Thyroid gland (tissue), 4 donors: ENCODE data around the gene OR1F1. TPM values are rescaled to one million over a fixed set of nuclear protein-coding genes. Genes with fewer than 3 reads are reported as not detected.
"Not testable (repeated sequence)": the region's sequence is repeated elsewhere in the genome, so short reads cannot be mapped to it uniquely, and the experiment has no call there.

Experiments
- DNase-seq, 2 donors: peaks; one replicate each; pipeline ENCODE4 v3.0.0-alpha.2; 2019
- H3K27ac ChIP-seq, 3 donors: fragments of 200-600 bp; sonication (generic); 1 replicate in 2 of 3; 2 replicates in 1 of 3; pipeline ENCODE4 v1.5.1; 2016 to 2019; ENCODE audit warnings: mild to moderate bottlenecking in 1 of 3, moderate library complexity in 1 of 3
- H3K27me3 ChIP-seq: fragments of 200-600 bp; sonication (generic); one replicate; pipeline ENCODE4 v1.5.1; 2019
- H3K36me3 ChIP-seq, 2 donors: fragments of 200-600 bp; sonication (generic); one replicate each; pipeline ENCODE4 v1.5.1; 2016 to 2019
- H3K4me1 ChIP-seq, 2 donors: fragments of 200-600 bp; sonication (generic); one replicate each; pipeline ENCODE4 v1.5.1; 2017 to 2019
- H3K4me3 ChIP-seq, 3 donors: fragments of 200-600 bp; sonication (generic); replicated peaks in 1 of 3; 1 replicate in 2 of 3; 2 replicates in 1 of 3; pipeline ENCODE4 v1.5.1; 2016; ENCODE audit warnings: mild to moderate bottlenecking in 1 of 3
- H3K9me3 ChIP-seq: fragments of 200-600 bp; sonication (generic); one replicate; pipeline ENCODE4 v1.5.1; 2017
- POLR2A ChIP-seq, 2 donors: fragments of 450-650 bp; IDR thresholded peaks; one replicate each; pipeline ENCODE4 v1.6.1; 2017; ENCODE audit warnings: antibody characterized with exemption in 2 of 2, mild to moderate bottlenecking in 2 of 2, moderate library complexity in 1 of 2
- WGBS, 2 donors: methylation state at CpG; one replicate each; pipeline ENCODE4 v1.1.5; 2017; 5-methylcytosine and 5-hydroxymethylcytosine counted together
- intact Hi-C: fragments of 100-400 bp; cut with DNase I; formaldehyde crosslinking; loops from one replicate; pipeline ENCODE4 v1.15.1; 2023
- total RNA-seq, 4 donors: library from RNA; depleted of rRNA; stranded (reverse); fragments of >200 nt; gene quantifications; one replicate each; pipeline ENCODE4 v1.2.3, GENCODE V29; 2016
- TF ChIP-seq, protein P1 (sequence below), 6 experiments: fragments of 200-600 bp in 3 of 6; fragments of 450-650 bp in 3 of 6; sonication (generic) in 3 of 6; IDR thresholded peaks; one replicate each; pipeline ENCODE4 v1.5.1; 2016 to 2019; ENCODE audit warnings: antibody characterized with exemption in 6 of 6, mild to moderate bottlenecking in 2 of 6, inconsistent platforms in 1 of 6, moderate library complexity in 1 of 6

Gene OR1F1
- total RNA-seq, 4 donors from 2014 or later: not detected

DNA sequence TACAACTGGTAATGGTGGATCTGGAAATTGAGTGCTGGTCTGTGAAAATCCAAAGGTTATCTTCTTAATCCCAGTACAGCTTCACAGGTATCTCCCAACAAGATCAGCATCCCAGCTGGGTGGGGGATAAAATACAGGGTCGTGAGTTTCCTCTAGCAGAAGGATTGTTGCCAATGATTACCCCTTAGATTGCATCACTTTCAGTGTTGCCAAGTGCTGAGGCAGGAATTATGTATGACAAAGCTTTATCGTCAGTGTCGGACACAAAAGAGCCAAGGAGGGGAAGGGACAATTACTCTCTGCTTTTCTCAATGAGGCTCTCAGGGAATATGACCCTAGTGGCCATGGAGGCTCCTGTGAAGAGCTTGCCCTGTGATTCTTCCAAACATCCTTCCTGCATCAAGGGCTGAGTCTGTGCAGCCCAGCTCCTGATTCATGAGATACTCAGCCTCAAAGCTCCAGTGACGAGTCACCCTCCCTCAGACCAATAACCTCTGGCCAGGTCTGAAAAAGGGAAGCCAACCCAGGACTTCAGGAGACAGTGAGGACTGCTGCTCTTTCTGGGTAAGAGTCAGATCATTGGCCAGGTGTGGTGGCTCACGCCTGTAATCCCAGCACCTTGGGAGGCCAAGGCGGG lies 15.0 kb downstream of the OR1F1 start:
- WGBS, 2 donors: 66 to 74% methylated on average over 6 of the region's 6 CpGs
- Histone ChIP-seq H3K4me3 (no peak overlapping the region), H3K4me1 (no peaks in the 10 kb centered on the region), H3K27me3 (no peaks in the 10 kb centered on the region), H3K27ac (no peak overlapping the region), H3K9me3 (no peaks in the 10 kb centered on the region), H3K36me3 (no peaks in the 10 kb centered on the region)
- no peak for DNase-seq
- TF ChIP-seq, protein P1, sequence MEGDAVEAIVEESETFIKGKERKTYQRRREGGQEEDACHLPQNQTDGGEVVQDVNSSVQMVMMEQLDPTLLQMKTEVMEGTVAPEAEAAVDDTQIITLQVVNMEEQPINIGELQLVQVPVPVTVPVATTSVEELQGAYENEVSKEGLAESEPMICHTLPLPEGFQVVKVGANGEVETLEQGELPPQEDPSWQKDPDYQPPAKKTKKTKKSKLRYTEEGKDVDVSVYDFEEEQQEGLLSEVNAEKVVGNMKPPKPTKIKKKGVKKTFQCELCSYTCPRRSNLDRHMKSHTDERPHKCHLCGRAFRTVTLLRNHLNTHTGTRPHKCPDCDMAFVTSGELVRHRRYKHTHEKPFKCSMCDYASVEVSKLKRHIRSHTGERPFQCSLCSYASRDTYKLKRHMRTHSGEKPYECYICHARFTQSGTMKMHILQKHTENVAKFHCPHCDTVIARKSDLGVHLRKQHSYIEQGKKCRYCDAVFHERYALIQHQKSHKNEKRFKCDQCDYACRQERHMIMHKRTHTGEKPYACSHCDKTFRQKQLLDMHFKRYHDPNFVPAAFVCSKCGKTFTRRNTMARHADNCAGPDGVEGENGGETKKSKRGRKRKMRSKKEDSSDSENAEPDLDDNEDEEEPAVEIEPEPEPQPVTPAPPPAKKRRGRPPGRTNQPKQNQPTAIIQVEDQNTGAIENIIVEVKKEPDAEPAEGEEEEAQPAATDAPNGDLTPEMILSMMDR (IDR thresholded peaks at IDR 0.05): no peak
- no peak for TF ChIP-seq POLR2A (IDR thresholded peaks at IDR 0.05)
- intact Hi-C loops: no loop called here

DNA sequence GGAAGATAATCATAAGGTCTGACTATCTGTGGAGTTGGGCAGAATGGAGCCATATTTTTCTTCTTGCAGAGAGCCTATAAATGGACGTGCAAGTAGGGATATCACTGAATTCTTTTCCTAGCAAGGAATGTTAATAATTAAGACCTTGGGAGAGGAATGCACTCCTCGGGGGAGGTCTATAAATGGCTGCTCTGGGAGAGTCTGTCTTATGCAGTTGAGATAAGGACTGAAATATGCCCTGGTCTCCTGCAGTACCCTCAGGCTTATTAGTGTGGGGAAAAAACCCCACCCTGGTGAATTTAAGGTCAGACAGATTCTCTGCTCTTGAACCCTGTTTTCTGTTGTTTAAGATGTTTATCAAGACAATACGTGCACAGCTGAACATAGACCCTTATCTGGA lies 17.9 kb downstream of the OR1F1 start:
- WGBS, 2 donors: 57 to 60% methylated on average over 3 of the region's 3 CpGs
- DNase-seq, H3K4me1 ChIP-seq, H3K27ac ChIP-seq, H3K36me3 ChIP-seq, intact Hi-C loops, H3K27me3 ChIP-seq, H3K9me3 ChIP-seq, H3K4me3 ChIP-seq: not testable (repeated sequence)

DNA sequence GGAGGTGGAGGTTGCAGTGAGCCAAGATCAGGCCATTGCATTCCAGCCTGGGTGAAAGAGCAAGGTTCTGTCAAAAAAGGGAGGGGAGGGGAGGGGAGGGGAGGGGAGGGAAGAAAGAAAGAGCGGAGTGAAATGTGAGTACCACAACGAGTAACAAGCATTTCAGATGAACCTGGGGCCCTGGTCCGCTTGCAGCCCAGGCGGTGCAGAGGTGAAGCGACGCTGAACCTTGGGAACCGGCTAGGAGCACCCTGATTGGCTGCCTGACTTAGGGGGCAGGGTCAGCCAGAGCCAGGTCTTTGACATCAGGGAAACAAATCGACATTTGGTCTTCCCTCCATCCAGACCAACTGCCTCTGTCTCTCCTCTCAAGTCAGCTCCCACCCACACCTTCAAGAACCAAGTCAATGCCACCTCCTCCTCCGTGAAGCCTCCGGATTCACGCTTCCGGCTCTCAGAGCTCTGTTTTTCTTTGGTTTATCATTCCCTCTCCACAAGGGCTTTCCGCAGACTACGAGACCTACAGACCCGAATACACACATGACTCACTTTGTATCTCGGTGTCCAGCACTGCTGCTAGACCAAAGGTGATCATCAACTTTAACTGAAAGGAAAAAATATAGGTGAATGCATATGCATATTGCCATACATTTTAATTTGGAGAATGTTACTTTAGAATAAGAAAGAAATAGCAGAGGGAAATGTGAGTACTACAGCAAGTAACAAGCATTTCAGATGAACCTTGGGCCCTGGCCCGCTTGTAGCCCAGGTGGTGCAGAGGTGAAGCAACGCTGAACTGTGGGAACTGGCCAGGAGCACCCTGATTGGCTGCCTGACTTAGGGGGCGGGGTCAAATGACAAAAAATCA lies 19.3 kb downstream of the OR1F1 start:
- TF ChIP-seq, protein P1 (IDR thresholded peaks at IDR 0.05): no peak
- TF ChIP-seq POLR2A (IDR thresholded peaks at IDR 0.05): no peak
- Histone ChIP-seq H3K4me1 (no peaks in the 10 kb centered on the region), H3K36me3 (no peaks in the 10 kb centered on the region), H3K4me3 (no peak overlapping the region), H3K27ac (no peak overlapping the region), H3K9me3 (no peaks in the 10 kb centered on the region), H3K27me3 (no peaks in the 10 kb centered on the region)
- DNase-seq: no peak
- 66 to 70% methylated on average over 19 of the region's 19 CpGs for WGBS, 2 donors
- intact Hi-C loops: no loop called here

DNA sequence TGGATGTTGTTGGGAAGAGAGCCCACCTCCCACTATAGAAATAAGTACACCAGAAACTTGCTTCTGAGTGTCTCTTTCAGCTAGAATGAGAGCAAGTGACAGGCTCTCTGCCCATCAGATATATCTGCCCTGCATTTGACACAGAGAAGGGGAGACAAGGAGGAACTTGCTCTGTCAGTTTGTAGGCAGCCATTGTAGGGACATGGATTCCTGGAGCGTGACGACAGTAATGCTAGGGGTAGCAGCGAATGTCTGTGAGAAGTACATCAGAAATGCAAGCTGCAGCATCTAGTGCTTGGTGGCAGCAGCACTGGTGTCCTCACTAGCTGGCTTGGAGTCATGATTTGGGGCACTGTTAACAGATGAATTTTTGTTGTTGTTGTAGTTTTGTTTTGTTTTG lies 24.0 kb downstream of the OR1F1 start:
- 89 to 93% methylated on average over 3 of the region's 3 CpGs for WGBS, 2 donors
- intact Hi-C loops: no loop called here
- no peak overlapping the region for H3K27ac ChIP-seq
- no peaks in the 10 kb centered on the region for H3K27me3 ChIP-seq
- H3K4me3 ChIP-seq: no peak overlapping the region
- H3K4me1 ChIP-seq: no peaks in the 10 kb centered on the region
- H3K36me3 ChIP-seq: no peaks in the 10 kb centered on the region
- no peaks in the 10 kb centered on the region for H3K9me3 ChIP-seq
- no peak for DNase-seq
- no peak for TF ChIP-seq POLR2A (IDR thresholded peaks at IDR 0.05)
- TF ChIP-seq, protein P1 (IDR thresholded peaks at IDR 0.05): no peak

DNA sequence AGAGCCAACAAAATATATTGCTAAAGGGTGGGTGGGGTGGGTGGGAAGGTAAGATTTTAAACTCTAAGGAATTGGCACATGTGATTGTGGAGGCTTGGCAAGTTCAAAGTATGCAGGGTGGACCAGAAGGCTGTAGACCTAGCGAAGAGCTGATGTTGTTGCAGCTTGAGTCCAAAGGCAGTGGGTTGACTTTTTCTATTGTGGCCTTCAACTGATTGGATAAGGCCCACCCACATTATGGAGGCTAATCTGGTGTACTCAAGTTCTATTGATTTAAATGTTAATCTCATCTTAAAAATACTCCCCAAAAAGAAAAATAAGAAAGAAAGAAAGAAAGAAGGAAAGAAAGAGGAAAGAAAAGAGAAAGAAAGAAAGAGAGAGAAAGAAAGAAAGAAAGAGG lies 24.6 kb downstream of the OR1F1 start:
- H3K27ac ChIP-seq: no peak overlapping the region
- 55 to 64% methylated on average over 1 of the region's 1 CpG for WGBS, 2 donors
- H3K9me3 ChIP-seq: no peaks in the 10 kb centered on the region
- no peaks in the 10 kb centered on the region for H3K36me3 ChIP-seq
- no peak for DNase-seq
- intact Hi-C loops: no loop called here
- no peaks in the 10 kb centered on the region for H3K27me3 ChIP-seq
- no peak for TF ChIP-seq POLR2A (IDR thresholded peaks at IDR 0.05)
- TF ChIP-seq, protein P1 (IDR thresholded peaks at IDR 0.05): no peak
- no peaks in the 10 kb centered on the region for H3K4me1 ChIP-seq
- H3K4me3 ChIP-seq: no peak overlapping the region
